Kidney glomerular epithelial cell (primary cell): ENCODE results near the gene ARHGAP9.
"Not testable (repeated sequence)": the region's sequence is repeated elsewhere in the genome, so short reads cannot be mapped to it uniquely, and the experiment has no call there.

Experiments
- DNase-seq: peaks from one replicate; lab custom pipeline; 2025; lab: John Stamatoyannopoulos, UW

The ARHGAP9 gene

GRCh38 chr12:57434517-57435223, 45.0 kb downstream of the ARHGAP9 start, which contains the start of gene INHBC:
TSS of gene INHBC (plus strand) at chr12:57434784. CDS start at chr12:57434887, 103 bp downstream.
- DNase-seq = no peak

DNA sequence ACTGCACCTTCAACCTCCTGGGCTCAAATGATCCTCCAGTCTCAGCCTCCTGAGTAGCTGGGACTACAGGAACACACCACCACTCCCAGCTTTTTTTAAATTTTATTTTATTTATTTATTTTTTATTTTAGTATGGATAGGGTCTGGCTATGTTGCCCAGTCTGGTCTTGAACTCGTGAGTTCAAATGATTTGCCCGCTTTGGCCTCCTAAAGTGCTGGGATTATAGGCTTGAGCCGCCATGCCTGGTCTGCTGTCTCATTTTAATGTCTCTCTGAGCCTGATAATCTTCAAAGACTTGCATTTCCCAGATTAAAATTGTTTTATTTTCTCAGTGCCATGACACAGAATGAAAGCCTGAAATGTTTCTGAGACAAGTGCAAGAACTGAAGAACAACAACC, 46.3 kb downstream of the ARHGAP9 start:
- no peak for DNase-seq

DNA sequence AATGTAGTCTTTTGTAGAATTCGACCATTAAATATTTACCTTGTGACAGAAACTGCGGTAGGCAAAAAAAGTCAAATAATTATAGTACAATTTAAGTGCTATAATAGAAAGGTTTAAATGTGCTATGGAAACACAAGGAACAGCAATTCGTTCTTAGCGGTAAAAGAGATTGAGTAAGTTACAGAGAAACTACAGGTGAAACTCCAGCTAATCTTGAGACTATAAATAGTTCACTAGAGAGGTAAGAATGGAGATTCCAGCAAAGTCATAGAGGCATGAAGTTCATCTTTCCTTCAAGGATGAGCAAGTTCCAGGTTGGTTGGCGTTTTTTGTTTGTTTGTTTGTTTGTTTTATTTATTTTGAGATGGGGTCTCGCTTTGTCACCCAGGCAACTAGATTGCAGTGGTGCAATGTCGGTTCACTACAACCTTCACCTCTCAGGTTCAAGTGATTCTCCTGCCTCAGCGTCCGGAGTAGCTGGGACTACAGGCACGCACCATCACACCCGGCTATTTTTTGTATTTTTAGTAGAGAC, 47.9 kb downstream of the ARHGAP9 start:
- DNase-seq = no peak

DNA sequence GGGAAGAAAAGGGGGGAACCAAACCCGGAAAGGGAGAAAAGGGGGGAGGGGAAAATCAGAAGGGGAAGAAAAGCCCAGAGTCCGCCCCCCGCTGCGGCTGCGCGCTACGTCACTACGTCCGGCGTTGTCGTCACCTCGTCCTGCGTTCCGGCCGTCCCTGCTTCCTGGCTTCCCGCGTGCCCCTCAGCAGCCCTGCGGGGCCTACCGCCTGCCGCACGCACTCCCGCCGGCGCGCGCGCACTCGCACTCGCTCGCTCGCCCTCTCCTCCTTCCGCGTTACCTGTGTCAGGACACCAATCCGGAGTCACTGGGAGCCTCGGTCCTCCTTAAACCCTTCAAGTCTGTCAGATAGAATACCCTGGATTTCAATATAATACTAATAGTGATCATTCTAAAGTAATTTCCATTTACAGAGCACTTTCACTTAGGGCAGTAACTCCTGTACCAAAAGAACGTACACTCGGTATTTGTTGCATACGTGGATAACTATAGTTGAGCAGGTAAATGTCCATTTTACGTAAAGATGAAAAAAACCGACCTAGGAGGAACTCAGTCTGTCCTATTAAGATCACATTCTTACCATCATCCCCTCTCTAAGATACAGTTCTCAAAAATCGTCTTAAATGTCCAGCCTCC, 48.6 kb downstream of the ARHGAP9 start, which contains the start of gene R3HDM2:
TSS of gene R3HDM2 (minus strand) at position 113 of the 636 bp plus-strand sequence. CDS start 120,615 bp downstream, outside the sequence.
- DNase-seq = peak; percentile 88

DNA sequence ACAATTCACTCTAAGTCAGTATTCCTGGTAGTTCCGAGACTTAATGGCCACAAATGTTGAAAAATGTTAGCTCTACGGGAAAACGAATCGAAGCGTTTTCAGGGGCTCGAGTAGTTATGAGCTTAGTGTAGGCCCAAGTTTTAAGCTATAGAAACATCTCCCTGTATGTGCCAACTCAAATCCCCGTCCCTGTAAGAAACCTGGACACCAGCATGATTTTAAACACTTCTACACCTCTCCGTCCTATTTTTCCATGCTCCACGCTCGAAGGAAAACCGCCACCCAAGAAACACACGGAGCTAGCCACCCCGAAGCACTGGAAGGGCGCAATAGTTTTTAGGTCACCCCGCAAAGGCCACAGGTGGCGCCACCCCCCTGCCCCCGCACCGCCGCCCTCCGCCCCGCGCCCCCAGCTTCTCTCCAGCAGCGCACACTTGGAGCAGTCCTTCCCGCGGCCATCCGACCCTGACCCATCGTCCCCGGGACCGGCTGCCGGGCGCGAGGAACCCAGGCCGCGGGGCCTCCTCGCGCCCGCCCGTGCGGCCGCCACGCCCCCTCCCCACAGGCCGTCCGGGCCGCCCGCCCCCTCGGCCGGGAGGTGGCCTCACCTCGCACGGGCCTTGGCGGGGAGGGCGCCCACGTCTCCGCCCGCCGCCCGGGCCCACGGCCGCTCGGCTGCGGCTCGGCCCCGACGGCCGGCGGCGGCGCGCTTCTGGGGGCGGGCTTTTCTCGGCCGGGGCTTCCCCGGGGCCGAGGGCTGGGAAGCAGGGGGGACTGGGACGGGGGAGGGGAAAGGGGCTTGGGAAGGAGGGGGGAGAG, 49.3 kb downstream of the ARHGAP9 start:
- DNase-seq = no peak

DNA sequence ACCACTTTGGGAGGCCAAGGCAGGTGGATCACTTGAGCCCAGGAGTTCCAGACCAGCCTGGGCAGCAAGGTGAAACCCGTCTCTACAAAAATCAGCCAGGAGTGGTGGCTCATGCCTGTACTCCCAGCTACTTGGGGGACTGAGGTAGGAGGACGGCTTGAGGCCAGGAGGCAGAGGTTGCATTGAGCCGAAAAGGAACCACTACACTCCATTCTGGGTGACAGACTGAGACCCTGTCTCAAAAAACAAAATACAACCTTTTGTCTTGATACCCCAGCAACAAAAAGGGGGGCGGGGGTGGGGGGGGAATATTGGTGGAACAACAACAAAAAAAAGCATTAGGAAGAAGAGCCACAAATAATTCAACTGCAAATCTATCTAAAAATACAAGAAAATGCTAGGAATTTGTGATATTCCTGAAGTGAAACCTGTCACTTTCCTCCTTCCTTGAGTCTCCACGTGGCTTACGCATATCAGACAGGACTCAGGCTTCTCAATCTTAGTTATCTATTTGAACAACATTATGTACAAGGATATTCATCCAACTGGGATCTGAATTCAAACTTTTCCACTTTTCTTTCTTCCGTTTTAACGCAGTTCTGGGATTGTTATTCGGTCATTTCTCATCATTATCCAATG, 50.1 kb downstream of the ARHGAP9 start:
- no peak for DNase-seq

GRCh38 chr12:57428965-57429364, 50.7 kb downstream of the ARHGAP9 start:
- DNase-seq = no peak

DNA sequence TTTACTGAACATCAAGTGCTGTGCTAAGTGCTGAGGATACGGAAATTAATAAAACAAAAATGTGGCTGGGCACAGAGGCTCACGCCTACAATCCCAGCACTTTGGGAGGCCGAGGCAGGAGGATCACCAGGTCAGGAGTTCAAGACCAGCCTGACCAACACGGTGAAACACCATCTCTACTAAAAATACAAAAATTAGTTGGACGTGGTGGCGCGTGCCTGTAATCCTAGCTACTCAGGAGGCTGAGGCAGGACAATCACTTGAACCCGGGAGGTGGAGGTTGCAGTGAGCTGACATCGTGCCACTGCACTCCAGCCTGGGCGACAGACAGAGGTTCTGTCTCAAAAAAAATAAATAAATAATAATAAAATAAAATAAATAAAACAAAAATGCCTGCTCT, 52.7 kb downstream of the ARHGAP9 start:
- DNase-seq = not testable (repeated sequence)
